ENCODE data around the gene RWDD2A.
A peak's percentile ranks its signal among the peaks of the same experiment; 100 is the strongest.

The RWDD2A gene

GRCh38 chr6:83193747-83194566, 800 bp downstream of the RWDD2A start:
- DNase-seq (ENCODE audit: low read depth) = no peak
- peak overlapping the region; percentile 85 for H3K4me3 ChIP-seq (ENCODE audit: low read depth, low read length)

- H3K4me3 ChIP-seq (ENCODE audit: low read depth, low read length) = no peak overlapping the region
- DNase-seq (ENCODE audit: low read depth) = no peak
Observed at GRCh38 chr6:83198486-83199172, 5.5 kb downstream of the RWDD2A start.

DNA sequence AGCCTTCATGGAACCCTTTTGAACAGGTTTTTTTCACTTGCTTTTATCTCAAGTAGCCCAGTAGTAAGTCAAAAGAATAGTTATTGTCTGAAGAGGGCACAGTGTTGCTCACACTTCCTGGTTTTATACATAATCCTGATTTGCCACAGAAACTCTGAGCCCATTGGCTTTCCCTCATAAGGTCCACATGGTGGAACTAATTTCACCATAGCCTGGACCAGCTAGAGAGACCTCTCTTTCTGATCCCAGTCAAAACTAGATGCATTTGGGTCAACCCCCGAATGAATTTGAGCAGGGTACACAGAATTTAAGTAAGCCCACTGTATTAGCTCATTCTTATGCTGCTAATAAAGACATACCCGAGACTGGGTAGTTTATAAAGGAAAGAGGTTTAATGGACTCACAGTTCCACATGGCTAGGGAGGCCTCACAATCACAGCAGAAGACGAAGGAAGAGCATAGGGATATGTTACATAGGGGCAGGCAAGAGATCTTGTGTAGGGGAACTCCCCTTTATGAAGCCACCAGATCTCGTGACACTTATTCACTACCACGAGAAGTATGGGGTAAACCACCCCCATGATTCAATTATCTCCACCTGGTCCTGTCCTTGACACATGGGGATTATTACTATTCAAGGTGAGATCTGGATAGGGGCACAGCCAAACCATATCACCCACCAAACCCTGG, 6.2 kb downstream of the RWDD2A start:
- no peak overlapping the region for H3K4me3 ChIP-seq (ENCODE audit: low read depth, low read length)
- DNase-seq (ENCODE audit: low read depth) = no peak

DNA sequence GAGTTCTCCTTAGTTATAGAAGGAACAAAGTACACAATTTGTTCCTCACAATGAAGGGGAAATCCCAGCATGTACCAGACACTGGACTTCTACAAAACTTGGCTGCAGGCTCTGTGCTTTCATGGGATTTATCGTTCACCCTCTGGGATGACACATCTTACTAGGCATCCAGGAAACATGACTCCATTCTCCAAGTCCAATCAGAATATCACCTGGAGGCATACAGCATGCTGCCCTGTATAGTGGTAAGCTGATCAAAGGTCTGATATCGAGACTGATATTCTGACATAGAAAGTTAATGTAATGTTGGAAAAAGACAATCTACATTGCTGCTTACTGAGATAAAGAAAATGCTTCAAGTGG, 6.7 kb downstream of the RWDD2A start:
- H3K4me3 ChIP-seq (ENCODE audit: low read depth, low read length) = no peak overlapping the region
- peak; percentile 59 for DNase-seq (ENCODE audit: low read depth)

GRCh38 chr6:83202031-83202430, 8.9 kb downstream of the RWDD2A start:
- no peak for DNase-seq (ENCODE audit: low read depth)
- H3K4me3 ChIP-seq (ENCODE audit: low read depth, low read length) = no peak overlapping the region

GRCh38 chr6:83215131-83216047, 22.2 kb downstream of the RWDD2A start:
- H3K4me3 ChIP-seq (ENCODE audit: low read depth, low read length) = no peak overlapping the region
- DNase-seq (ENCODE audit: low read depth) = peak; percentile 50

- DNase-seq (ENCODE audit: low read depth) = no peak
Observed at GRCh38 chr6:83216806-83217205, 23.6 kb downstream of the RWDD2A start.

DNA sequence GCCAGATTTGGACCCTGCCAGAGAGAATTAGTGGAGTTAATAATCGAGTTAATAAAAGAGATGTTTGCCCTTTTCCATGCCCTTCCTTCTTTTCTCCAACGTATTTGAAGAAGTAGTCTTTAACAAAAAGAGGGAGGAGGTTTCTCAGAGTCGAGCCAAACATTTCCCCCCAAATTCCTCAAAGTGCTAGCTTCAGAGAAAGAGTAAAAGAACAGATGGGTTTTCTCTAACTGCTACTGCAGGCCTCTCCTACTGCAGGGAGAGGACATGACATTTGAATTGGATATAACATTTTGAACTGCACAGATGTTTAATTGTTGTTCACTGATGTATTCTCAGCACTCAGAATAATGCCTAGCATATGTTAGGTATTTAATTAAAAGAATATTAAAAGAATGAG, 25.5 kb downstream of the RWDD2A start:
- DNase-seq (ENCODE audit: low read depth) = no peak
- no peak overlapping the region for H3K4me3 ChIP-seq (ENCODE audit: low read depth, low read length)

More at GRCh38 chr6:83216806-83217205, 23.6 kb downstream of the RWDD2A start:
- H3K4me3 ChIP-seq (ENCODE audit: low read depth, low read length) = no peak overlapping the region

GRCh38 chr6:83220121-83220520, 27.0 kb downstream of the RWDD2A start:
- H3K4me3 ChIP-seq (ENCODE audit: low read depth, low read length) = no peak overlapping the region
- DNase-seq (ENCODE audit: low read depth) = no peak

DNA sequence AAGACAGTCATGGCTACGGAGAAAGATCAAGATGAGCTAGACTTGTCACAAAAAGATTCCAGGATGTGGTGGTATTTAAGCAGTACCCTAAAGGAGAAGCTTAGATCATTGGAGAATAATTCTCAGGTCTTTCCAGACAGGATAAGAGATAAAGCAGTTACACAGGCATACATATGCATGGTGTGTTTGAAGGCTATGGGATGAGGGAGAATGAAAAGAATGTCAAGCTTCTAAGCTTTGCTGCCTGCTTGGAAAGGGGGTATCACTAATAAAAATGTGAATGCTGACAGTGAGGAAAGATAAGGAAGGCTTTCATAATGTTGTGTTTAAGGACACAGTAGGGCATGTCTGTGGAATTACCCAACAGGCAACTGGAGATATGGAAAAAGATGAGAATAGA, 28.1 kb downstream of the RWDD2A start:
- no peak overlapping the region for H3K4me3 ChIP-seq (ENCODE audit: low read depth, low read length)
- no peak for DNase-seq (ENCODE audit: low read depth)

DNA sequence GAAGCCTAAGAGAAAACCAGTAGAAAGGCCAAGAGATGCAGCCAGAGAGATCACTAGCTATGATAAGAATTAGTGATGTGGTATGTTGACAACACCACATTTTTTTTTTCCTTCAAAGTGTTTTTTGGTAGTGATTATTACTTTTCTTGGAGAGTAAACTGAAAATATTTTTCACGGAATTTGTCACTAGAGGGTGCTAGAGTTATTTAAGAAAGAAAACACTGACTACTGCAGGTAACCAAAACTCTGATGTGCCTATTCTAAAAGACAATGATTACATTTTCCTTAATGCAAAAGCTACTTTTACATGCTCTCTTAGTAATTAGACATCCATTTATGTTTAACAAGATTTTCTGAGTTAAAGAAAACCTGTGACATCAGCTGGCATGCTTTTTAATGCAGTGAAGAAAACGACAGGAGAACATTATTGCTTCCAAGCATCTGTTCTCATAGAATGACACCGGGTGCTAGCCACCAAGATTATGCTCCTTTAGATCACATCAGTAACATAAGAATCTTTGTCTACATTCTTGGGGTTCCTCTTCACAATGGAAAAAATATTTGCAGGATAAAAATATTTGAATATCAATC, 28.8 kb downstream of the RWDD2A start:
- no peak overlapping the region for H3K4me3 ChIP-seq (ENCODE audit: low read depth, low read length)
- DNase-seq (ENCODE audit: low read depth) = no peak

DNA sequence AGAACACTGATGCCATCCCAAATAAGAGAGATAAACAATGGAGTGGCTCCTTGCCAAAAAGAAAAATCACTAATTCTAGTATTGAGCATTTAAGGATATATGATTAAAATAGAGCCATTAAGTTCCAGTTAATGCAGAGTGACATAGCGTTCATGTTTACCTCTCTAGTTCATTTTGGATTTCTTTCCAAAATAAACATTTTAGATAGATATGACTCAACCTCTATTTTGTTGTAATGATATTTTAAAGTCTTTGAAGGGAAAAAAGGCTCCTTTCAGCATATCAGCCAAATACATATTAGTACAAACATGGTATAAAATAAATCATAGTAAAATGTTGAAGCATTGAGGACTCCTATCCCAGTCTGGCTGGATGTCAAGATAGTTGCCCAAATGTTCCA, 33.4 kb downstream of the RWDD2A start:
- DNase-seq (ENCODE audit: low read depth) = no peak
- H3K4me3 ChIP-seq (ENCODE audit: low read depth, low read length) = no peak overlapping the region

DNA sequence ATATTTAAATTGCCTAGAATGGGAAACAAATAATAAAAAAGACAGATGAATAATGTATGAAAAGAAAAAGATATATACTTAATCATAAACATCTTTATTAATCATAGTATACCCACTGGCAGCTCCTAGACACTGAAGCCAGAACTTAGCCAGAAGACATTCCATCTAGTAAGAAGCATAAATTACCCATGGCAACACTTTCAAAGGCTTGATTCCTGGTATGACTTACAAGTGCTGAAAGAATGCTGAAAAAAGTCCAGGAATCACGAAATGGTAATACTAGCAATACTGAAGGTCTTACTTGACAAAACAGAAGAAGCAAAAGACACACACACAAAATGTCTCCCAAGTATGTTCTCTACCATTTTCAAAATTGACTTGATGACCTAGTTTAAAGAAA, 38.0 kb downstream of the RWDD2A start:
- DNase-seq (ENCODE audit: low read depth) = peak; percentile 31
- no peak overlapping the region for H3K4me3 ChIP-seq (ENCODE audit: low read depth, low read length)

GRCh38 chr6:83247471-83247870, 54.3 kb downstream of the RWDD2A start:
- no peak overlapping the region for H3K4me3 ChIP-seq (ENCODE audit: low read depth, low read length)
- no peak for DNase-seq (ENCODE audit: low read depth)
